NK-92 treated with Interleukin-12 subunit alpha and Interleukin-12 subunit beta, amount 100 ng/mL, for 24 hours (cell line): ENCODE results near the gene PTPRM.

ENCODE experiments used
- DNase-seq: peaks from one replicate; lab custom pipeline; 2025; lab: John Stamatoyannopoulos, UW

Gene PTPRM

DNA sequence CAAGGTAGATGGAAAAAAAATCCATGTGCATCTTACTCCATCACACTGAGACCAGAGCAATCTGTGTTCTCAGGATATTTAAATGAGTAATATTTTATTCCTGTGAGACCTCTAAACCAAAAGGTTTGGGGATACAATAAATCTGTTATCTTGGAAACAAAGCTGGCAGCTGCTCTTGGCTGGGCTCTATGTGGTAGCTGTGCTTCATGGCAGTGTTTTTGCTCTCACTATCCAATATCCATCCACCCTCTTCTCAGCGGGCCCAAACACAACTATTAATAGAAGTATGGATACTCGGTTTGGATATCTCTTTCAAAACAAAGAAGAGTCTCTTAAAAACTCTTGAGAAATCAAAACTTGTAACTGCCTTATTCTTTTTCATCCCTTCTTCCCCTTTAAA is 797.3 kb downstream of the PTPRM start:
- no peak for DNase-seq

DNA sequence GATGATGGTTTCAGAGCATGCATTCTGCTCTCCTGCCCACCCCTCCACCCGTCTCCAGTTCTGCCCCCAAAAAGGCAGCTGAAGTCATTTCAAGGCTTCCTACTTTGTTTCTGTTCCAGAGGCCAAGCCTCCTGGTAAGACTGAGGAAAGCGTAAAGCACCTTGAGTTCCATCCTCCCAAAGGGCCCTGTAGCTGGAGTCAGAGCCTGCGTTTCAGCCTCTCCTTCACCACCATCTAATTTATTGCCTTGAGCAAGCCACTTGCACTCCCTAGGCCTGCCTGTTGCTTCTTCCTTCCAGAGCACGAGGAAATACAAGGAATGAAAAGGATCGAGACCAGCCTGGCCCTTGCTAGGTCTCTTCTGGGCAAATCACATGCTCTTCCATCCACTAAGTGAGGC is 797.9 kb downstream of the PTPRM start:
- no peak for DNase-seq

DNA sequence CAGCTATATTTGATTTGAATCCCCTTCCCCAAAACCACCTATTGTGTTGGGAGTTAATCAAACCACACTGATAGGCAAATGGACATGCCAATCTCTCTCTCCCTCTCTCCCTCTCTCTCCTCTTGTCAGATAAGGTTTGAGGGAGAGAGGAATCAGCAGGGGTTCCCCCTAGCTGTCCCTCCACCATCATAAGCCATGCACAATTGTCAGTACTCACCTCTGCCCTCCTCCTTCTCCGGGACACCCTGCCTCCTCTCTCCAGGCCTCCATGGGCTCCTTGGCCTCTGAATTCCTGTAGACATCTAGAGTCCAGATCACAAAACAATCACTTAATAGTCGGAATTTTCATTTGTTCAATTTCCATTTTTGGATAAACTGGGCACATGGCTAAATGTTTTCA is 798.4 kb downstream of the PTPRM start:
- no peak for DNase-seq

DNA sequence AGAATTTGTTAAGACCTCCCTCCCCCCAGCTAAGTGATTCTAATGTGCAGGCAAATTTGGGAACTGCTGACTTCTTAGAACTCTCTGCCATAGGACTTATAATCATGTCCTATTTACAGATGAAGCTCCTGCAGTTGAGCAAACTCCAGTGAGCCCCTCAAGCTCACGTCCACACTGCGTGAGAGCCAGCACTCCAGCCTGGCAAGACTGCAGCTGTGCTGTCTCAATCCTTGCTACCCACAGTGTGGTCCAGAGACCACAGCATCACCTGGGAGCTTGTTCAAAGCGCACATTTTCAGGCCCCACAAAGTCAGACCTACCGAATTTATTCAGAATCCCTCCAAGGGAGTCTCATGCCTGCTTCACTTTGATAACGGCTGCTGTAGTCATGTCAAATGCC is 799.0 kb downstream of the PTPRM start:
- no peak for DNase-seq

DNA sequence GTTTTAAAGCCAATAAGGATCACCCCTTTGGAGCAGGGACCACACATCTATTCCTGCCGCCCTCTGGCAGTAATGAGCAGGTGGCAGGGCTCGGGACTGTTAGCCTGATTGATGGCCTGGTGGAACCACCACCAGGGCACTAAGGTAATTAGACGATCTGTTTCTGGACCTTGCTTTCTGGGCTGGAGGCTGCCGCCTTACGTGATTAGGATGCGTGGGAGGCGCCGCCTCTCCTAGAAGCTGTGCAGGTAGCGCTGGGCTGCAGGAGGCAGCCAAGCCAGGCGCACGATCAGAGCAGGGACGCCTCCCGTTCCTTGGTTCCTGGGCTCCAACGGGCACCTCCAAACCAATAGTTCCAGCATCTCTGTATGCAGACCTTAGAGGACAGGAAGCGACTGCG is 799.5 kb downstream of the PTPRM start:
- DNase-seq: no peak

DNA sequence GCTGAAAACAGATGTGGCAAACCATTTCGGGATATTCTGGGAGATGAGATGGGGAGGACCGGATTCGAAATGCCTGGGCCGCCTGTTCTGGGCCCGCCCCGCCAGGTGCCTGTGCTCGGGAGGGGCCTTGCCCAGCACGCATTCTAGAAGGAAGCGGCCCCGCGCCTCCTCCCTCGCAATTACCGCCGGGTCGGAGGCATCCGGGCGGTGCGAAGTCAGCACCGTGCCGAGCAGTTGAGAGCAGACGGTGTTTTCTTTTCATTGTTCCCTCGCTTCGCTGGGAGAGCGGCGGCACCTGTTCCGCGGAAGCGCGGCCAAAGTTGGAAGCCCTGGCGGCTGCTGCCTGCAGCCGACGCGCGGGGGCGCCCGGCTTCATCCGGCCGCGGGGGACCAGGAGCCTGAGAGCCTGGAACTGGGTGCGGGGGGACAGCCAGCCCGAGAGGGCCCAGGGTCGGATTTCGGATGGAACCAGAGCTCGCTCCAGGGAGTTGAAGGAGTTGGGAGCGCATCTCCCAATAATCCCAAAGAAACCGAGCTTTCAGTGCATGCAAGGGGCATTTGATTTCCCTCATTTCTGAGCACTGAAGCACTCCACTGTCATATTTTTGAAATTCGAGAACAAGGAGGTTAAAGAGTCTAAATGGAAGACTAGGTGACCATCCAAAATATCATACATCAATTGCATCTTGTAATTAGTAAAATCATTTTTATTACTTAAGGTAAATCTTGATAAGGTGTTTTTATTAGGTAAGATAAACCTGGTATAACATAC is 800.3 kb downstream of the PTPRM start:
- no peak for DNase-seq

DNA sequence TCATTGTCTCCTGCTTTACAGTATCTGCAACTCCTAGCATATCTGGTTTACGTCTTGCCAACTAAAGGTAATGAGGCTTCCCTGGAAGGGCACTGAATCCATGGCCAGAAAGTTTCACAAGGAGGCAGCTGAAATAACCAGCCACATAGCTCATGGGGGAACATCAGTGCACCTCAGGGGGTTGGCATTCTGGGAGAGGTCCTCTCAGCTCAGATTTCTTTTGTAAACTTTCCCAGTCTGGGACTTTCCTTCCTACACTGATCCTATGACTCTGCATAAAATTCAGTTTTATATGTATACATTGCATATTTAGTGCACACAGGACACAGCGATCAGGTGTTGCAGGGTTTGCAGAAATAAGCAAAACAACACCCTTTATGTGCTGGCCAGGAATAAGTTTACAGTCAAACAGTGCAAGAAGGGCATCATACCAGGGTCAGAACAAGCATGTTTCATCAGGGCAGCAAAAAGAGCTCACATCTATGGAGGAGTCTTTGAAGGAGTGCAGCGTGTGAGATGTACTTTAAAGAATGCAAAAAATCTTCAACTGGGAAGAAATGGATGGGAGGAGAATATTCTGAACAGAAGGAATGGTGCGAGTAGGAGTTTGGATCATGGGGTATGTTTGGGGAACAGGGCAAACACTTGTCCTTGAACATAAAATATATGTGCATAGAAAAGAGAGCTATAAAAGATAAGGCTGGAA is 801.5 kb downstream of the PTPRM start:
- DNase-seq: no peak

DNA sequence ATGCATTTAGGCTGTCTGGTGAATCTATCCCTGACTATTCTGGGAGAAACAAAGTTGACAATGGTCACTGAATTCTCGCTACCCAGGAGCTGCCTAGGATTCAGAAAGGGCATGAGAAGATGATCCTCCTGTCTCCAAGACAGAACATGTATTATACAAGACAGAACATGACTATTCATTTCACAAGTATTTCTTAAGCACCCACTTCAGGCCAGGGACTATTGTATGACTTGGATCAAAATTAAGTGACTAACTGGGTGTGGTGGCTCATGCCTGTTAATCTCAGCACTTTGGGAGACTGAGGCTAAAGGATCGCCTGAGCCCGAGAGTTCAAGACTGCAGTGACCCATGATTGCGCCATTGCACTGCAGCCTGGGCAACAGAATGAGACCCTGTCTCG is 806.4 kb downstream of the PTPRM start:
- DNase-seq: no peak

DNA sequence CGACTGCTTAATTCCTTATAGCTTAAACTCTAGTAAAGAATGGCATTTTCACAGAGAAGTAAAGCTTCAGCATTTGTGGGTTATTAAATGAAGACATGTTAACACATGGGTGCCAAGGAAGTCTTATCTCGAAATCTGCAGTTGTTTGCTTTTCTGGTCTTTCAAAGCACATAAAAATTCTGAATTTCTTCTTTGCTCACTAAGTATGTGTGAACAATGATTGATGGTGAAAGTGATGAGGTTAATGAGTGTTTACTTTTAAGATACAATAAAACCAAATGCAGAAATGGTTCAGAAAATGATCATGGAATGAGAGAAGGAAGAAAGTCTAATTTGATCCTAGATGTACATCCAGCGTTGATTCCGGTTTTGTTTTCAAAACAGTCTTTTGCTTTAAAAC is 807.6 kb downstream of the PTPRM start:
- no peak for DNase-seq

DNA sequence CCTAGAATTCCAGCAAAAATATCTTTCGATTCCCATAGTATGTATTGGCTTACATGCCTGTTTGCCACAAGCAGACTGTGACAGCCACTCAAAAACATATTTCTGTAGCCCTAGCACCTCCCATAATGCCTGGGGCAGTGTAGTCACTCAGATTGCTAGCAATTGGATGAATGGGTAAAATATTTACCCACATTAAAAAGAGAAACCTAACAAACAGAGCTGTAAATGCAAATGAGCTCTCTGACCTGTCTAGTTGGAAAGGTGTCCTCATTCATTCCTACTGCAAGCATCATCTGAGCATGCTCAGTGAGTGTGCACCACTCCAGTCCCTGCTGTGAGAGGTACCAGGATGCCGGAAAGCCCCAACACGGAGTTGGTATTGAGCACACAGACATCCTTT is 808.1 kb downstream of the PTPRM start:
- no peak for DNase-seq

DNA sequence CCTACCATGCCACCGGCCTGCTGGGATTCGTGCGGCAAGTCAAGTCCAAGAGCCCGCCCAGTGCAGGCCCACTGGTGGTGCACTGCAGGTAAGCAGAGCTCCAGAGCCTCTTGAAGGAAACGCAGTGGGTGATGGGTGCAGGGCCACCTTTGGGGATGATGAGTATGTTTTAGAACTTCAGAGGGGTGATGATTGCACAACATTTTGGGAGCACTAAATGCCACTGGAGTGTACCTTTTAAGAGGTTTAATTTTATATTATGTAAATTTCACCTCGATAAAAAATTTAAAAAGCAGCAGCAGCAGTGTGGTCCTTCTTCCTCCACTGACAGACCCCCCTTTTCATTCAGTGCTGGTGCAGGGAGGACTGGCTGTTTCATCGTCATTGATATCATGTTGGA is 809.0 kb downstream of the PTPRM start:
- DNase-seq: no peak

DNA sequence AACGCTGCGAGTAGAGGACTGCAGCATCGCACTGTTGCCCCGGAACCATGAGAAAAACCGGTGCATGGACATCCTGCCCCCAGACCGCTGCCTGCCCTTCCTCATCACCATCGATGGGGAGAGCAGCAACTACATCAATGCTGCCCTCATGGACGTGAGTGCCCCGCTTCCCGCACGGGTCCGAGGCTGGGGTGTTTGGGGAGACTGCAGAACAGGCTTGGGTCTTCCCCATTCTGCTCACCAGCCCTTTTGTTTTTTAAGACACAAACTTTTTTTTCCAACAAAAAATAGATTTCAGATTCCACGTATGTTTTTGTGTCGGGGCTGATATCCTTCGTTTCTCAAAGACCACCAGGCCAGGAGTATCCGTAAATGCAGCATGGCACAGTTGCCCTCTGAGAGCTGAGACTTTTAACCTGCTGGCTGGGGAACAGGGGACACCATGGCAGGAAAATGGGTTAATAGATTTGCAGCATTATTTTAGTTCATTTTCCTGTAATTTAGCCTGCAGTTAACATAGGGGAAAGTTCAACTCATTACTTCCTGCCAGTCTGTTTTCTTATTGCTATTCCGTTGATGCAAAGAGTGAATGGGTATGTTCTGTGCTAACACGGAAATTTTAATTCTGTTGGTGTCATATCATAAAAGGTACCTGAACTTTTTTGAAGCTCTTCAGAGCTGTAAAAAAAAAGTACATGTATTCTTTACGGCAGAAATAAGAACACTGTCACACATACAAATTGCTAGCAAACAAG is 812.2 kb downstream of the PTPRM start:
- DNase-seq: no peak

DNA sequence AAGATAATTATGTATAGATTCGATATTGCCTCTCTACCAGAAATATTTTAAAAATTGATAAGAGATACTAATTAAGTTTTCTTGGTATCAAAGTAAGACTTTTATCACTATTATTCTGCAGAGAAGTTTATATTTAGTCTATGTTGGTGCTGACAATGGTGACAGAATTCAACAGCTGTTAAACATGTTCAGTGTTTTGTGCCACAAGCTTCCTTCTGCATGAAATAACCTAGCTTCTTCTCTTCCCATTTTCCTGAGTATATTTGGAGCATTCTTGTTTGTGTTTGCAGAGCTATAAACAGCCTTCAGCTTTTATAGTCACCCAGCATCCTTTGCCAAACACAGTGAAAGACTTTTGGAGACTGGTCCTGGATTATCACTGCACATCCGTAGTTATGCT is 812.9 kb downstream of the PTPRM start:
- no peak for DNase-seq

DNA sequence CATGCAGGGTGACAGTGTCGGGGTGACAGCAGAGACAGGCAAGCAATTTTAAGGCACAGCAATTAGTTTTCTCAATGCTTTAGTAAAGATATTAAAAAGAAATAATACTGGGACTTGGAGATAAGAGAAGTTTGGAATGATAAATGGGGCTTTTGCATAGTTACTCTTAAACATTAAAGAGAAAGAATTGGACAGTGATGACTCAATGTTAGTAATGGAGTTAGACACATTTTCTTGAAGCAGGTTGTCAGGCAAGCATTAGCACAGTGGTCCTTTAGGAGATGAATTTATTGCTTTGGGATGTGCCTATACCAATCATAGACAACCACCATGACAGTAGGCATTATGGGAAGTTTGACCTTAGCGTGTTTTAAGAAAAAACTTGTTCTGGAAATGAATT is 813.8 kb downstream of the PTPRM start:
- DNase-seq: no peak

DNA sequence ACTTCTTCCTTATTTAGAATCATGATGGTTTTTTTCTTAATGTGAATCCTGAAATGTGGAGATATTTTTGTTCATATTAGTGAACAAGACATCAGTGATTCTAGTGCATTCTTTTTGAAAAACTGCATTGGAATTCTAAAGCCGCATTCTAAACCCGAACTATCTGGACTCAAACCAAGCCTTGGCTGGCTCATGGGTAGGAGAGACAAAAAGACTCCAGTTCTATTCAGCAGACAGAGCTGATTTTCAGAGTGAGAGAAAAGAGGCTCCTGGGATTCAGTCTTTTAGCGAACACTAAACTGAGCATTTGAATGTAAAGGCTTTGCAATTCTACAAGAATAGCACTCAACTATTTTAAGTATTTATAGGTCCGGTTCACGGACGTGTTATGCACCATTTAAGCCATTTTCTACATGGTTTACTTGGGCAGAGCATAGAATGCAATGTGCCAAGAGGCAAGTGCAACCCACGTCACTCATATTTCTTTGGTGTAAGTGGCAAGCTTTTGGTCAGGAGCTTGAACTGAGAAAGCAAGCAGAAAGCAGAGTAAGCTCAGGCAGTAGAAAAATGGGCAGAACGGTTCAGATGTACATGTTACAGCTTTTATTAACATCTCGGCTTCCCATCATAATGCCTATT is 814.8 kb downstream of the PTPRM start:
- no peak for DNase-seq

DNA sequence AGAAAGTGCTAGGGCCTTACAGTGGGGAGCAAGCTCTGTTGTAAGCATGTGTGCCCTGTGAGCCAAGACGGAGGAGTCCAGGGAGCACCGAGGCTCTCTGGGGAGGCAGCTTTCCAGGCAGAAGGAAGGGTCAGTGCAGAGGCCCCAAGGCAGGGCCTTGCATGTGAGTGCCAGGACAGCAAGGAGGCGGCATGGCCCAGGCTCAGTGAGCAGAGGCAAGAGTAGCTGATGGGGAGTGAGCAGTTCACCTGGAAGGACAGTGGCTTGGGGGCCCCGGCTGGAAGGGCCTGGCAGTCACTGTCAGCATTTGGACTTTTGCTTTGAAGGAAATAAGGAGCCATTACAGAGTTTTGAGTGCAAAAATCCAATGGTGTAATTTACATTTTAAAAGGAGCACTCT is 818.3 kb downstream of the PTPRM start:
- no peak for DNase-seq

DNA sequence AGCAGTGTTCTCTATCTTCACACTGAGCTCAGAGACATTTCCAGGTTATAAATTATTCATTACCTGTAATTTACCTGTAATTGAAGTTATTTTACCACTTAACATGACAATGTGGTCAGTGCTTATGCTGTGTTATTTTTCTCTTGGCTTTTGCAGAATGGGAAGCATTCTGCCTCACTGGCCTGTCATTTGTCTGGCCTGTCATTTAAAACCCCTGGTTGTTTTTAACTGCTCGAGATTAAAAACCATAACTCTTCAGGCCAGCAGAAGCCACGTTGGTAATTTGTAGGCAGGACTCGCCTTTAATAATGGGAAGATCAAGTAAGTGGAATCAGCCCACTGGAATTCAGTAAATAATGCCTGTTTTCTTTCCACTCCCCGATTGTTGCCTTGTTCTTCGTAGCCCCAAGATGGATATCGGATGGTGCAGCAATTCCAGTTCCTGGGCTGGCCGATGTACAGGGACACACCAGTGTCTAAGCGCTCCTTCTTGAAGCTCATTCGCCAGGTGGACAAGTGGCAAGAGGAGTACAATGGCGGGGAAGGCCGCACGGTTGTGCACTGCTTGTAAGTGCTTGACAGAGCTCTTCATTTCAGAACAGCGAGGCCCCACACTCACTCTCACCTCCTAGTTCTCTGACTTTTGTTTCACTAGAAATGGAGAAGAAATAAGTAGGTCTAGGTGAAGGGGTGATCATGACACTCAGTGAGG is 819.7 kb downstream of the PTPRM start:
- no peak for DNase-seq

DNA sequence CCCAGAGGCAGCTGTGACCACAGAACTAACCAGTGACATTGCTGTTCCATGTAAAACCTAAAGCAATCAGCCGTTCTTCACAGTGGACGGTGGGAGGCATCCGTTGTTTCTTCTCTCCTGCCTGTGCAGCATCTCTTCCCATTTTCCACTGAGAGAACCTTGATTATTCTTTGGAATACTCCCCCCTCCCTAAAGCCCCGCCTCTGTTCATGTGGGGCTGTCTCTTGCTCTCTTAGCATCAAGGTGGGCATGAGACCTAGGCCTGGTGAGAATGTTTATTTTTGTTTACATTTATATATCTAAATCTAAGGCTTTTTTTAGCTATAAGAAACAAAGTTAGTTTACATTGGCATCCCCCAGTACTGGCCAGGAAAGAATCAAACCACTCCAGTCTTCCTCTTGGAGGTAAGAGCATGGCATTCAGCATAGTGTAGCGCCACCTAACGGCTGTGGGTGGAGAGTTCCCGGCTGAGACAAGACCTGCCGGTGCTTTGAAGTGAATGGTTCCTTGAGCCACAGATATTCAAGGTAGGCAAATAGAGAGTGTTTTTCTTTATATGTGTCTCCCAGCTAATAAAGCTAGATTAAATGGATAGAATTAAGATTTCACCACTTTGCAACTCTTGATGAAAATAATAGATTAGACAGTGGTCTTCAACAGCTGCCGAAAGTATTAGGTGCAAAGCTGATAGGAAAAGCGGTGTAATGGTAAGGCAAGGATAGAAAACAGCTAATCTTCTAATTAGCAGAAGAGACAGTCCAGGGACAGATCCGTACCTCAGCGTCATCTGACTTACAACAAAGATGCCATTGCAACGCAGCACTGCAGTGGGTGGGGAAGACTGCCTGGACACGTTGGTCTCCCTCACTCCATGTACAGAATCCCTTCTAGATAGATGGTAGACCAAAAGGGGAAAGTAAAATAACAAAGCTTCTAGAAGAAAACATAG is 822.5 kb downstream of the PTPRM start:
- DNase-seq: no peak

DNA sequence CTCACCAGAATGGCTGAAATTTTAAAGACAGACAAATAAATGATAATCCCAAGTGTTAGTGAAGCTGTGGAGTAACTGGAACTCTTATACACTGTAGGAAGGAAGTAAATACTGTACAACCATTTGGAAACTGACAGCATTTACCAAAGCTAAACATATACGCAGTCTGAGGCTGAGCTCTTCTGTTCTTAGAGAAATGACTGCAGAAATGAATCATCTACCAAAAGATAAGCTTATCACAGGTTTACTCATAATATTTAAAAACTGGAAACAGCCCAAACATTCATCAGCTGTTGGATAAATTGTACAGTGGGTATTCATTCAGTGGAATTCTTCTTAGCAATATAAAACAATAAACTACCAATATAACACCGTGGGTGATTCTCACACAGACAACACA is 824.0 kb downstream of the PTPRM start:
- DNase-seq: no peak

DNA sequence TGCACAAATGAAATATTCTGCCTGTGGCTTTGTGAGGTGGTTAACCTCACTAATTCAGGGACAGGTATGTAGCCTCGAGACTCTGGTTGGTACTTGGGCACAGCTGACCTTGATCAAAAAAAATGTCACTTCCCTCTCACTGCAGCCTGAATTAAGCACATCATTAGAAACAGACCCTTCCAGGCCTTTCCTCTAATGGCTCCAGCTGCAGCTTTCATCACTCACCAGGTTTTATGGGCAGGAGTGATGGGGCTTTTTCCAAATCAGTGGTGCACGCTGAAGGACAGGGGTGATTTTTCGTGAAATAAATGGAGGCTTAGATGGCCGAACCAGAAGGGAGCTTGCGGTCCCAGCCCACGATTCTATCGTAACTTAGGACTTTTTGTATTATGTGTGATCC is 829.1 kb downstream of the PTPRM start:
- no peak for DNase-seq

DNA sequence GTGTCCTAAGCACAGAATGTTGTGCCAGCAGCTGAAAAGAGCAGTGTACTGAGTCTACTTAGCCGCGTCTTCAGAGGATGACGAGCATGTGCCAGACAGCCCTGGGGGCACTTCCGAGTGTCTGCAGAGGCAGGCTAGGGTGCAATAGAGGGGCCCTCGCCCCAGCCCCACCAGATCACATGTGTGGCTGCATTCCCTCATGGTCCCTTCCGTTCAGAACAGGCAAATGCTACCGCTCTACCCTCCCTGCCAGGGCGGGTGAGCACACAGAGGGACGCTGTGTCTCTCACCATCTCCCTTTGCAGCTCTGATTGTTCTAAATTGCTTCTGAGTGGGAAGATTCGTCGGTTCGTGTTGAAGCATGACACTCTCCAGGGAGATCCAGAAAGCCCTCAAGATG is 829.9 kb downstream of the PTPRM start:
- no peak for DNase-seq
